HEK293 (cell line): ENCODE data around the gene FXYD1.

Source experiments
- SP7 ChIP-seq: fragments of 450-650 bp; formaldehyde crosslinking; IDR thresholded peaks from 2 replicates; pipeline ENCODE4 v1.5.1; 2016; ENCODE audit warnings: missing biosample characterization, missing genetic modification characterization
- ZNF391 ChIP-seq: fragments of 450-650 bp; formaldehyde crosslinking; IDR thresholded peaks from 2 replicates; pipeline ENCODE4 v1.5.1; 2016; ENCODE audit warnings: low read depth, missing biosample characterization, missing genetic modification characterization, borderline replicate concordance
- TF ChIP-seq, protein P1 (sequence below): fragments of 450-650 bp; formaldehyde crosslinking; IDR thresholded peaks from 2 replicates; pipeline ENCODE4 v1.5.1; 2016; ENCODE audit warnings: missing biosample characterization, missing genetic modification characterization, low read depth

DNA sequence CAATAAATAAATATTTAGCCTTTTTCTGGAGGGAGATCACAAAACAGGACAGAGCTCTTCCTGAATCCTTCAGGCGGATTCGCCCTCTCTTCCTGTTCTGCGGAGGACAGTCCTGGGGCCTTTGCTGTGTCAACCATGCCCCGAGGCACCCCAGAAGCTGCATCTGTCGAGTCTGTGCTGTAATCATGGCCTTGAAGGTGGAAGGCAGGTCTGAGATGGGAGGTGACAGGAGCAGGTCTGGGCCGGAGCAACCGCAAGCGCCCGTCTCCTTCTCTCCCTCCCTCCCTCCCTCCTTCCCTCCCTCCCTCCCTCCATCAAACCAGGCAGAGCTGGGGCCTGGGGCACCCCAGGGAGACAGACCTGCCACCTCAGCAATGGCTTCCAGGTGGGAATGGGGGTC, 27.6 kb upstream of the FXYD1 start:
- TF ChIP-seq ZNF391 (tag by site-specific recombination) (no peak), SP7 (no peak)
- TF ChIP-seq, protein P1, sequence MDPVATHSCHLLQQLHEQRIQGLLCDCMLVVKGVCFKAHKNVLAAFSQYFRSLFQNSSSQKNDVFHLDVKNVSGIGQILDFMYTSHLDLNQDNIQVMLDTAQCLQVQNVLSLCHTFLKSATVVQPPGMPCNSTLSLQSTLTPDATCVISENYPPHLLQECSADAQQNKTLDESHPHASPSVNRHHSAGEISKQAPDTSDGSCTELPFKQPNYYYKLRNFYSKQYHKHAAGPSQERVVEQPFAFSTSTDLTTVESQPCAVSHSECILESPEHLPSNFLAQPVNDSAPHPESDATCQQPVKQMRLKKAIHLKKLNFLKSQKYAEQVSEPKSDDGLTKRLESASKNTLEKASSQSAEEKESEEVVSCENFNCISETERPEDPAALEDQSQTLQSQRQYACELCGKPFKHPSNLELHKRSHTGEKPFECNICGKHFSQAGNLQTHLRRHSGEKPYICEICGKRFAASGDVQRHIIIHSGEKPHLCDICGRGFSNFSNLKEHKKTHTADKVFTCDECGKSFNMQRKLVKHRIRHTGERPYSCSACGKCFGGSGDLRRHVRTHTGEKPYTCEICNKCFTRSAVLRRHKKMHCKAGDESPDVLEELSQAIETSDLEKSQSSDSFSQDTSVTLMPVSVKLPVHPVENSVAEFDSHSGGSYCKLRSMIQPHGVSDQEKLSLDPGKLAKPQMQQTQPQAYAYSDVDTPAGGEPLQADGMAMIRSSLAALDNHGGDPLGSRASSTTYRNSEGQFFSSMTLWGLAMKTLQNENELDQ (tag by site-specific recombination), result no peak
